Measurements from ENCODE around the gene EXD3. TPM values are rescaled to one million over a fixed set of nuclear protein-coding genes. Genes with fewer than 3 reads are reported as not detected.

The EXD3 gene
- polyA plus RNA-seq, 3 donors from 2014 or later, result 1.6 to 6.3 (median 4.3) TPM

GRCh38 chr9:137447722-137448601, 25.0 kb upstream of the EXD3 start:
- Mint-ChIP-seq H3K36me3 (no peaks in the 10 kb centered on the region), H3K27me3 (ENCODE audit: low read depth in 3 of 3) (peaks cover 6 to 19% (median 16%) of the 10 kb centered on the region in 3 donors), H3K4me3 (no peak overlapping the region), H3K27ac (no peak overlapping the region), H3K9me3 (no peaks in the 10 kb centered on the region), H3K4me1 (peaks cover 33 to 35% of the 10 kb centered on the region in 2 donors)
- no peak for DNase-seq

- no peaks in the 10 kb centered on the region for H3K9me3 Mint-ChIP-seq
- H3K4me3 Mint-ChIP-seq, result no peak overlapping the region
- H3K36me3 Mint-ChIP-seq, result peaks cover 0 to 1% (median 0%) of the 10 kb centered on the region in 3 donors
- H3K27me3 Mint-ChIP-seq (ENCODE audit: low read depth in 3 of 3), result peaks cover 8 to 26% (median 10%) of the 10 kb centered on the region in 3 donors
- peak overlapping the region in 3 of 6 donors; percentile 40 to 50 (median 49) for H3K27ac Mint-ChIP-seq
- H3K4me1 Mint-ChIP-seq, result peaks cover 27 to 30% of the 10 kb centered on the region in 2 donors
- no peak for DNase-seq
These were observed 24.0 kb upstream of the EXD3 start for GRCh38 chr9:137446851-137447471.

GRCh38 chr9:137445930-137446431, 23.0 kb upstream of the EXD3 start:
- no peak for DNase-seq
- H3K4me3 Mint-ChIP-seq, result no peak overlapping the region
- no peaks in the 10 kb centered on the region for H3K9me3 Mint-ChIP-seq
- peaks cover 9 to 27% (median 10%) of the 10 kb centered on the region in 3 donors for H3K27me3 Mint-ChIP-seq (ENCODE audit: low read depth in 3 of 3)
- H3K4me1 Mint-ChIP-seq, result peaks cover 25% of the 10 kb centered on the region in 2 donors
- no peak overlapping the region for H3K27ac Mint-ChIP-seq
- peaks cover 0 to 3% (median 0%) of the 10 kb centered on the region in 3 donors for H3K36me3 Mint-ChIP-seq

GRCh38 chr9:137445275-137445807, 22.4 kb upstream of the EXD3 start:
- Mint-ChIP-seq H3K9me3 (no peaks in the 10 kb centered on the region), H3K27me3 (ENCODE audit: low read depth in 3 of 3) (peaks cover 9 to 27% (median 9%) of the 10 kb centered on the region in 3 donors), H3K4me1 (peaks cover 19 to 20% of the 10 kb centered on the region in 2 donors), H3K4me3 (peak overlapping the region in 1 of 5 donors; percentile 1), H3K27ac (peak overlapping the region in 1 of 6 donors; percentile 57), H3K36me3 (peaks cover 0 to 3% (median 0%) of the 10 kb centered on the region in 3 donors)
- peak; percentile 75 to 81 (median 75) for DNase-seq

GRCh38 chr9:137444106-137444790, 21.3 kb upstream of the EXD3 start:
- DNase-seq, result no peak
- no peak overlapping the region for H3K27ac Mint-ChIP-seq
- no peaks in the 10 kb centered on the region for H3K9me3 Mint-ChIP-seq
- peaks cover 7 to 21% (median 7%) of the 10 kb centered on the region in 3 donors for H3K27me3 Mint-ChIP-seq (ENCODE audit: low read depth in 3 of 3)
- no peak overlapping the region for H3K4me3 Mint-ChIP-seq
- H3K36me3 Mint-ChIP-seq, result peaks cover 0 to 3% (median 0%) of the 10 kb centered on the region in 3 donors
- H3K4me1 Mint-ChIP-seq, result peaks cover 15 to 16% of the 10 kb centered on the region in 2 donors

GRCh38 chr9:137441935-137442321, 19.0 kb upstream of the EXD3 start:
- peak overlapping the region in 4 of 6 donors; percentile 30 to 70 (median 59) for H3K27ac Mint-ChIP-seq
- DNase-seq, result no peak
- peak overlapping the region; percentile 57 to 84 (median 77) for H3K4me3 Mint-ChIP-seq
- peaks cover 15 to 16% of the 10 kb centered on the region in 2 donors for H3K4me1 Mint-ChIP-seq
- H3K36me3 Mint-ChIP-seq, result peaks cover 0 to 3% (median 0%) of the 10 kb centered on the region in 3 donors
- H3K9me3 Mint-ChIP-seq, result no peaks in the 10 kb centered on the region
- H3K27me3 Mint-ChIP-seq (ENCODE audit: low read depth in 3 of 3), result peaks cover 1 to 17% (median 5%) of the 10 kb centered on the region in 3 donors

GRCh38 chr9:137441289-137441934, 18.4 kb upstream of the EXD3 start, which contains the start of gene ENTPD8:
TSS of gene ENTPD8 (minus strand) at chr9:137441357. CDS start at chr9:137438285, 3,072 bp downstream.
- Mint-ChIP-seq H3K27me3 (ENCODE audit: low read depth in 3 of 3) (peaks cover 1 to 16% (median 5%) of the 10 kb centered on the region in 3 donors), H3K4me1 (peaks cover 15 to 16% of the 10 kb centered on the region in 2 donors), H3K36me3 (peaks cover 0 to 3% (median 0%) of the 10 kb centered on the region in 3 donors), H3K9me3 (no peaks in the 10 kb centered on the region), H3K27ac (peak within 1 kb of the TSS in 4 of 6 donors; percentile 30 to 70 (median 59)), H3K4me3 (peak within 1 kb of the TSS; percentile 57 to 84 (median 77))
- no peak for DNase-seq

GRCh38 chr9:137439158-137439714, 16.3 kb upstream of the EXD3 start:
- DNase-seq, result no peak
- Mint-ChIP-seq H3K9me3 (no peaks in the 10 kb centered on the region), H3K4me3 (peak overlapping the region in 1 of 5 donors; percentile 54)

GRCh38 chr9:137438591-137439157, 15.7 kb upstream of the EXD3 start:
- Mint-ChIP-seq H3K4me3 (no peak overlapping the region), H3K9me3 (no peaks in the 10 kb centered on the region), H3K27me3 (ENCODE audit: low read depth in 3 of 3) (peaks cover 1 to 13% (median 5%) of the 10 kb centered on the region in 3 donors), H3K36me3 (peaks cover 0 to 3% (median 0%) of the 10 kb centered on the region in 3 donors), H3K4me1 (peaks cover 6 to 8% of the 10 kb centered on the region in 2 donors), H3K27ac (no peak overlapping the region)
- no peak for DNase-seq

More at GRCh38 chr9:137439158-137439714, 16.3 kb upstream of the EXD3 start:
- peaks cover 6 to 8% of the 10 kb centered on the region in 2 donors for H3K4me1 Mint-ChIP-seq
- H3K27ac Mint-ChIP-seq, result no peak overlapping the region
- H3K36me3 Mint-ChIP-seq, result peaks cover 0 to 3% (median 0%) of the 10 kb centered on the region in 3 donors
- peaks cover 1 to 13% (median 5%) of the 10 kb centered on the region in 3 donors for H3K27me3 Mint-ChIP-seq (ENCODE audit: low read depth in 3 of 3)

GRCh38 chr9:137437691-137438590, 15.0 kb upstream of the EXD3 start:
- peaks cover 6 to 8% of the 10 kb centered on the region in 2 donors for H3K4me1 Mint-ChIP-seq
- H3K9me3 Mint-ChIP-seq, result no peaks in the 10 kb centered on the region
- no peak for DNase-seq
- peaks cover 1 to 8% (median 5%) of the 10 kb centered on the region in 3 donors for H3K27me3 Mint-ChIP-seq (ENCODE audit: low read depth in 3 of 3)
- peaks cover 0 to 3% (median 0%) of the 10 kb centered on the region in 3 donors for H3K36me3 Mint-ChIP-seq
- H3K27ac Mint-ChIP-seq, result no peak overlapping the region
- no peak overlapping the region for H3K4me3 Mint-ChIP-seq

Data from immature natural killer cell (primary cell).